ENCODE data around the gene GEMIN7.

DNA sequence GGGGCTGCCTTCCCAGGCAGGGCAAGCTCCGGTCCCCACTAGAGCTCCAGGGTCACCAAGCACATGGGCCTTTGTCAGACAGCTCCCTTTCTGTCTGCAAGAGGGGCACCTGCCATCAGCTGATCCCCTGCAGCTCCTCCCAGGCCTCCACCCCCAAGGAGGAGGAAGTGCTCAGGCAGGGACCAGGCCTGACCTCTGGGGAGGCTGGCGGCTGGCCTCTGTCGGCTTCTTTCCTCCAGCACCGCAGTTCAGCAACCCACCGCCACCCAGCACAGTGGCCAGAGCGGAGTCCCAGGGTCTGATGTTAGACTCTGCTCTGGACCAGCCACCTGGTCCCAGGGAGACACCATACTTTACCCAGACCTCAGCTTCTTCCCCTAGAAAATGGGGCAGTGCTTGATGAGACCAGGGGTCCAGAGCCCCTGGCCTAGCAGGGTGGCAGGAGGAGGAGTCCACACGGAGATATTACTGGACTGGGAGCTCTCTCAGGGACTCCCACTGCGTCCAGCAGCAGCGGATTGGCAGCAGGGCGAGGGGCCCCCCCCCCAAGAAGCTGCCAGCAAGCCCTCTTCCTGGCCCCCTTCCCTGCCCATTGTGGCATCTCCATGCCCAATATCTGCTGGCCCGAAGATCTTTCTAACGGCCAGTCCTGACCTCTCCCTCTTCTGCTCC, 57.6 kb downstream of the GEMIN7 start:
- TF ChIP-seq ISL2 (CRISPR knock-in tag; IDR thresholded peaks at IDR 0.05) (no peak), TAF1 (CRISPR knock-in tag; IDR thresholded peaks at IDR 0.05) (no peak), SIN3A (IDR thresholded peaks at IDR 0.05; ENCODE audit: borderline replicate concordance, low read depth, low read length) (no peak), AHR (CRISPR knock-in tag; IDR thresholded peaks at IDR 0.05) (no peak), JUN (CRISPR knock-in tag; IDR thresholded peaks at IDR 0.05) (no peak), DPF2 (CRISPR knock-in tag; IDR thresholded peaks at IDR 0.05; ENCODE audit: borderline replicate concordance, low read depth) (no peak), ATRX (CRISPR knock-in tag; IDR thresholded peaks at IDR 0.05; ENCODE audit: borderline replicate concordance) (no peak)
- TF ChIP-seq, protein P1, sequence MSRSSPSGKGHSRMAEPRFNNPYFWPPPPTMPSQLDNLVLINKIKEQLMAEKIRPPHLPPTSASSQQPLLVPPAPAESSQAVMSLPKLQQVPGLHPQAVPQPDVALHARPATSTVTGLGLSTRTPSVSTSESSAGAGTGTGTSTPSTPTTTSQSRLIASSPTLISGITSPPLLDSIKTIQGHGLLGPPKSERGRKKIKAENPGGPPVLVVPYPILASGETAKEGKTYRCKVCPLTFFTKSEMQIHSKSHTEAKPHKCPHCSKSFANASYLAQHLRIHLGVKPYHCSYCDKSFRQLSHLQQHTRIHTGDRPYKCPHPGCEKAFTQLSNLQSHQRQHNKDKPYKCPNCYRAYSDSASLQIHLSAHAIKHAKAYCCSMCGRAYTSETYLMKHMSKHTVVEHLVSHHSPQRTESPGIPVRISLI (CRISPR knock-in tag; IDR thresholded peaks at IDR 0.05; ENCODE audit: borderline replicate concordance) = no peak
- TF ChIP-seq, protein P2, sequence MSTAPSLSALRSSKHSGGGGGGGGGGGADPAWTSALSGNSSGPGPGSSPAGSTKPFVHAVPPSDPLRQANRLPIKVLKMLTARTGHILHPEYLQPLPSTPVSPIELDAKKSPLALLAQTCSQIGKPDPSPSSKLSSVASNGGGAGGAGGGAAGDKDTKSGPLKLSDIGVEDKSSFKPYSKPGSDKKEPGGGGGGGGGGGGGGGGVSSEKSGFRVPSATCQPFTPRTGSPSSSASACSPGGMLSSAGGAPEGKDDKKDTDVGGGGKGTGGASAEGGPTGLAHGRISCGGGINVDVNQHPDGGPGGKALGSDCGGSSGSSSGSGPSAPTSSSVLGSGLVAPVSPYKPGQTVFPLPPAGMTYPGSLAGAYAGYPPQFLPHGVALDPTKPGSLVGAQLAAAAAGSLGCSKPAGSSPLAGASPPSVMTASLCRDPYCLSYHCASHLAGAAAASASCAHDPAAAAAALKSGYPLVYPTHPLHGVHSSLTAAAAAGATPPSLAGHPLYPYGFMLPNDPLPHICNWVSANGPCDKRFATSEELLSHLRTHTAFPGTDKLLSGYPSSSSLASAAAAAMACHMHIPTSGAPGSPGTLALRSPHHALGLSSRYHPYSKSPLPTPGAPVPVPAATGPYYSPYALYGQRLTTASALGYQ (CRISPR knock-in tag; IDR thresholded peaks at IDR 0.05) = no peak
- TF ChIP-seq, protein P3, sequence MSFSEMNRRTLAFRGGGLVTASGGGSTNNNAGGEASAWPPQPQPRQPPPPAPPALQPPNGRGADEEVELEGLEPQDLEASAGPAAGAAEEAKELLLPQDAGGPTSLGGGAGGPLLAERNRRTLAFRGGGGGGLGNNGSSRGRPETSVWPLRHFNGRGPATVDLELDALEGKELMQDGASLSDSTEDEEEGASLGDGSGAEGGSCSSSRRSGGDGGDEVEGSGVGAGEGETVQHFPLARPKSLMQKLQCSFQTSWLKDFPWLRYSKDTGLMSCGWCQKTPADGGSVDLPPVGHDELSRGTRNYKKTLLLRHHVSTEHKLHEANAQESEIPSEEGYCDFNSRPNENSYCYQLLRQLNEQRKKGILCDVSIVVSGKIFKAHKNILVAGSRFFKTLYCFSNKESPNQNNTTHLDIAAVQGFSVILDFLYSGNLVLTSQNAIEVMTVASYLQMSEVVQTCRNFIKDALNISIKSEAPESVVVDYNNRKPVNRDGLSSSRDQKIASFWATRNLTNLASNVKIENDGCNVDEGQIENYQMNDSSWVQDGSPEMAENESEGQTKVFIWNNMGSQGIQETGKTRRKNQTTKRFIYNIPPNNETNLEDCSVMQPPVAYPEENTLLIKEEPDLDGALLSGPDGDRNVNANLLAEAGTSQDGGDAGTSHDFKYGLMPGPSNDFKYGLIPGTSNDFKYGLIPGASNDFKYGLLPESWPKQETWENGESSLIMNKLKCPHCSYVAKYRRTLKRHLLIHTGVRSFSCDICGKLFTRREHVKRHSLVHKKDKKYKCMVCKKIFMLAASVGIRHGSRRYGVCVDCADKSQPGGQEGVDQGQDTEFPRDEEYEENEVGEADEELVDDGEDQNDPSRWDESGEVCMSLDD (CRISPR knock-in tag; IDR thresholded peaks at IDR 0.05; ENCODE audit: borderline replicate concordance) = no peak
